Measurements from ENCODE around the gene NOP53.

- TF ChIP-seq CREB1 (CRISPR knock-in tag; IDR thresholded peaks at IDR 0.05; ENCODE audit: low read depth) (0 out of 2 replicates have a peak, but pooled peaks have one; percentile 14), CTCF (conservative IDR thresholded peaks at IDR 0.05; ENCODE audit: low read depth in 2 of 2) (no peak), REST (IDR thresholded peaks at IDR 0.05; ENCODE audit: unreplicated experiment) (no peak), EZH2 (IDR thresholded peaks at IDR 0.05; ENCODE audit: low read depth, unreplicated experiment) (no peak), ZNF114 (CRISPR knock-in tag; IDR thresholded peaks at IDR 0.05) (no peak), POLR2AphosphoS5 (IDR thresholded peaks at IDR 0.05; ENCODE audit: low read depth) (peak; percentile 98), JUNB (IDR thresholded peaks at IDR 0.05; ENCODE audit: unreplicated experiment) (no peak), ETS1 (IDR thresholded peaks at IDR 0.05) (no peak), EZH2phosphoT487 (IDR thresholded peaks at IDR 0.05; ENCODE audit: unreplicated experiment) (no peak), STAT1 (IDR thresholded peaks at IDR 0.05; ENCODE audit: unreplicated experiment) (no peak)
These were observed 33.0 kb downstream of the NOP53 start, which contains the start of gene SELENOW for GRCh38 chr19:47778049-47778953.
